ENCODE data around the gene ZSCAN12.
A peak's percentile ranks its signal among the peaks of the same experiment; 100 is the strongest.

The ZSCAN12 gene

DNA sequence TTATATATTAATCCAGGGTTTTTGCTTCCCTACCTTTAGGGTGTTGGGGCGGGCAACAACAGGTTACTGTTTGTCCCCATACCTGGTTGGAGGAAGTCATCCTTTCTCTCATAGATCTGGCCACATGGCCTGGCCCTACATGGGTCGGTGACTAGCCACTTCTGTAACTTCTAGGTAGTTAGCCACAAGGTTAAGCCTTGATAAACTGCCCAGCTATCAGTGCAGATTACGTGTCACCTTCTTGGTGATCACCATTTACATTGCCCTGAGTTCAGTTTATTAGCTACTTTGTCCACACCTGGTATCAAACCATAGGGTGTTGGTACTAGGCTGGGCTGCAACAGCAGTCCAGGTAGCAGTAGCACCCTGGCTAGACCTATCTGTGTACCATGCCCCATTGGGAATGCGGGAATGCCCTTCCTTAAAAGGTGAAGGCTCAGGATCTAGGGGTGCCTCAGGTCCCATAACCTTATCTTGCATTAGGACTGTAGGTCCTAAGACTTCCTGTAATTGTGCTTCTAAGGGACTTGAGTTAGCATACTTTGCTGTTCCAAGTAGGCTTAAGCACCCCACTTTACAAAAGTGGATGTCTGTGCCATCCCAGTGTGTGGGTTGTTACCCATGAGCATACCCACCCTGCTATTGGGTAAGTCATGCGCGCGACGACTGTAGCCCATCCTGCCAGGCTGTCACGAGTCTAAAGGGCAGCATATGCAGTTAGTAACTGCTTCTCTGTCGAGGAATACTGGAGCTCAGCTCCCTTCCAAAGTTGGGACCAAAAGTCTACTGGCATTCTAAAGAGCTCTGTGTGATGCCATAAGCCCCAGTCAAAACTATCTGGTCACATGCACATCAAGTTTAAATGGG lies 44.6 kb downstream of the ZSCAN12 start:
- DNase-seq (ENCODE audit: low read depth, low spot score), result no peak

DNA sequence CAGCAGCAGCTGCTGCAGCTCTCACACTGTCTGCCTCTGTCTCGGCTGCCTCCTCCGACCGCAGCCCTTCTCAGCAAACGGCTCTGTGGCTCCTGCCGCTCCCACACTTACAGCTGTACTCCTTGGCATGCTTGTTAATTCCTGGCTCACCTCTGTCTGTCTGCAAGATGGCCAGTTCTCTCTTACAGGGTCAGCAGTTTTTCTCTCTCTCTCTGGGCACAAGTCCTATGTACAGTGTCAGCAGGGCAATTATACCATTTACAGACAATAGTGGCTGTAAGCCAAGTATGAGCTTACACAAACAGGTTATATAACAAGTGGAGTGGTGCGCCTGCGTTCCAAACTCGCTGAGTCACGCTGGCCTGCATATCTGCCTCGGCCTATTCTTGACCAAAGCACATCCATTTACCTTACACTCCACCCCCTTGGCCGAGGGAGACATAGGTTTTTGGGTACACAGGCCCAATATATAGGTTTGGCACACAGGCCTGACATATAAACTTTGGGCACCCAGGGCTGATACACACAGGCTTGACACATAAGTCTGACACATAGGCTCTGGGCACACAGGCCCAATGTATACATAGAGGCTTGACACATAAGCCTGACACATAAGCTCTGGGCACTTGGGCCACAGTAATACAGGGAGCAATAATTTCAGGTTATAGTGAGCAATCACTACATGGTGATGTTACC lies 45.4 kb downstream of the ZSCAN12 start:
- no peak for DNase-seq (ENCODE audit: low read depth, low spot score)

DNA sequence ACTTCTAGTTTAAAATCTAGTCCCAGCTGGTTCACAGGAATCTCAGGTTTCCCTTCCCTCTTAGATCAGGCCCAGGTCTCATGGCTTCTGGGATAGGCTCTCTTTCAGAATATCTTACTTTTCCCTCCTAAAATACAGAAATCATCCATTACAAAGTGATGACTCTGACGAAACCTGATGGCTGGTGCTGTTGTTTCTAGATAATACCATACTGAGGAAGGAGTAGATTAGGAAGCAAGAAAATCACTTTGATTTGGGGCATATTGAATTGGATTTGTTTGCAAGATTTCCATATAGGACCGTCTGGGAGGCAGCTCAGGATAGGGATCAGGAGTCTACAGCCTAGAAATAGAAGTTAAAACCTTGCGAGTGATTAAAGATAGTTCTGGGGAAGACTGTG lies 46.2 kb downstream of the ZSCAN12 start:
- no peak for DNase-seq (ENCODE audit: low read depth, low spot score)

GRCh38 chr6:28351493-28351925 lies 48.0 kb downstream of the ZSCAN12 start:
- DNase-seq (ENCODE audit: low read depth, low spot score), result no peak

- no peak for DNase-seq (ENCODE audit: low read depth, low spot score)
These were observed 48.5 kb downstream of the ZSCAN12 start for GRCh38 chr6:28351087-28351486.

- DNase-seq (ENCODE audit: low read depth, low spot score), result peak; percentile 83
These were observed 49.4 kb downstream of the ZSCAN12 start, which contains the start of gene ZKSCAN3 for GRCh38 chr6:28349892-28350737. Gene ZKSCAN3 (plus strand): TSS chr6:28349947. CDS start chr6:28359587, 9,640 bp downstream.

DNA sequence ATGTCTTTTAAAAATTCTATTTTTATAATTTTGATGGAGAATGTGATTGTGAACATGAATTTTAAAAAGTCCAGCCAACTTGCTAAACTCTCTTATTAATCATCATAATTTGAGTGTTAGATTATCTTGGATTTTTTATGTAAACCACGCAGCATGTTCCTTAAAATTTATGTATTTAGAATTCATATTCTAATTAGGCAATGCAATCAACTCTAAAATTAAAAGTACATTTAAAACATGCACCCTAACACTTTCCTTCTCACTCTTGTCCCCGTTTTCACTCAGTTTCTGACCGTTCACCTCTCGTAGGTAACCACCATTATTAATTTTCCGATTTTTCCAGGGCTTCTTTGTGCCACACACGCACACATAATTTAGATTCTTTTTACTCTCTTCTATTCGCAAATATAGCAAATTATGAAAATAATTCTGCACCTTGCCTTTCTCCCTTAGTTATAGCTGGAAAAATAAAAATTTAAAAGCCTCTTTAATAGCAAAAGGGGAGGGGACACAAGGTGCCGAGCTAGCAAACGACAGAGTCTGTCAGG lies 50.1 kb downstream of the ZSCAN12 start:
- no peak for DNase-seq (ENCODE audit: low read depth, low spot score)

DNA sequence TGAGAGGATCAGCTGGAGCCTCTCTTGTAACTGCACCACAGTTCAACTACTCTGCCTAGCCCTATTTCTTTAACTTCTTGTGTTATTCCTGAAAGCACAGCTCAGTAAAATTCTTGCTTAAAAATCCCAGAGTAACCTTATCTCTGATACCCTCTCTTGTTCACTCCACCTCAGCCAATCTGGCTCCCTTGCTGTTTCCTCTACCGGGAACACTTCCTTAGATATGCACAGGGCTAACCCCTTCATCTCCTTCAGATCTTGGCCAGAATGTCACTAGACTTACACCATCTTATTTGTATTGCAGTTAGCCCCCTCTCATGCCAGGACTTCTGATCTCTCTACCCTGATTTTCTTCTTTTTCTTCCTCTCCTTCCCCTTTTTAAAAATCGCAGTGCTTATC lies 52.4 kb downstream of the ZSCAN12 start:
- DNase-seq (ENCODE audit: low read depth, low spot score), result no peak

GRCh38 chr6:28345201-28345600 lies 54.3 kb downstream of the ZSCAN12 start:
- no peak for DNase-seq (ENCODE audit: low read depth, low spot score)

DNA sequence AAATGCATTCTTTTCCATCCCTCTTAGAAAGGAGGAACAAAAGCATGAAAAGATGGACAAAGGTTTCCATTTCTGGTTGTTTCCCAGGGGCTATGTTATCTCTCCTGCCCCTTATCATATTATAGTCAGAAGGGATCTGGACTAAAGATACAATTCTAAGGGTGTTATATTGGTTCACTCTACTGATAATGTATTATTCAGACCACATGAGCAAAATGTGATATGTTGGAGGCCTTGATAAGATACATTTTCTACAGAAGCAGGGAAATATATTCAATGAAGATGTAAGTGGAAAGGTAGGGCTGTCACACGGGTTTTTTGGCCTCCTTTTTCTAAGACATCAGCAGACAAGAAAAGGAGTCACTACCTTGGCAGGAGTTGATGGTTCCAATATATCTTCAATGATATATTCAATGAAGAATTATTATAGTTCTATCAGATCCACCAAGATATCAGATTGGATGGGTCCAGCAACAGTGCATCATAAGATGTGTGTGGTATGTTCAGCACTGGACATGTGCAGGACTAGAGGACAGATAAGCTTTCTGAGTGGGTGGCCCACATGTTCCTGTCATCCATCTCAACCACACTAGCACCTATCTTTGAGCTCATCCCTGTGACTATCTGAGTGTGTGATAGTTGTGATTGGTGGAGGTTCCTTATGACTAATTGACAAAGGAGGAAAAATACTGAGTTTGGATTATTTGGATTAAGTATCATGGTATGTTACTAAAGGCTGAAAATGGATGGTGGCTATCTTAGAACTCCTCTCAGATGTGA lies 55.5 kb downstream of the ZSCAN12 start:
- DNase-seq (ENCODE audit: low read depth, low spot score), result no peak

DNA sequence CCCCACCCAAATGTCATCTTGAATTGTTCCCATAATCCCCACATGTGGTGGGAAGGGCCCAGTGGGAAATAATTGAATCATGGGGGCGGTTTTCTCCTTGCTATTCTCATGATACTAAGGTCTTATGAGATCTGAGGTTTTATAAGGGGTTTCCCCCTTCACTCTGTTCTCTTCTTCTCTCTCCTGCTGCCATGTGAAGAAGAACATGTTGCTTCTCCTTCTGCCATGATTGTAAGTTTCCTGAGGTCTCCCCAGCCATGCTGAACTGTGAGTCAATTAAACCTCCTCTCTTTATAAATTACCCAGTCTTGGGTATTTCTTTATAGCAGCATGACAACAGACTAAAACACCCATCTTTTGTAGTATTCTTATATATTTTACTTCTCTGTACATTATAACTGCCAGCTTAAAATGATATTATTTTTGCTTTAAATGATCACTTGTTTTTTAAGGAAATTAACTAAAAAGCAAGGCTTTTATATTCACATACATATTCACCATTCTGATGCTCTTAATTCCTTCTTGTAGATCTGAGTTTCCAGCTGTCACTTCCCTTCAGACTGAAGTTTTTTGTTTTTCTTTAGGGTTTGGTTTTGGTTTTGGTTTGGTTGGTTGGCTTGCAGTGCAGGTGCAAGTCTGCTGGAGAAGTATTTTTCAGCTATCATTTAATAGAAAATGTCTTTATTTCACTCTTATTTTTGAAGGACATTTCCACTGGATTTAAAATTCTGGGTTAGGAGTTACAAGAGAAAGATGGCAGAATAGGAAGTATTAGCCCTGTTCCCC lies 59.0 kb downstream of the ZSCAN12 start:
- no peak for DNase-seq (ENCODE audit: low read depth, low spot score)

GRCh38 chr6:28337121-28337520 lies 62.4 kb downstream of the ZSCAN12 start:
- DNase-seq (ENCODE audit: low read depth, low spot score), result no peak

DNA sequence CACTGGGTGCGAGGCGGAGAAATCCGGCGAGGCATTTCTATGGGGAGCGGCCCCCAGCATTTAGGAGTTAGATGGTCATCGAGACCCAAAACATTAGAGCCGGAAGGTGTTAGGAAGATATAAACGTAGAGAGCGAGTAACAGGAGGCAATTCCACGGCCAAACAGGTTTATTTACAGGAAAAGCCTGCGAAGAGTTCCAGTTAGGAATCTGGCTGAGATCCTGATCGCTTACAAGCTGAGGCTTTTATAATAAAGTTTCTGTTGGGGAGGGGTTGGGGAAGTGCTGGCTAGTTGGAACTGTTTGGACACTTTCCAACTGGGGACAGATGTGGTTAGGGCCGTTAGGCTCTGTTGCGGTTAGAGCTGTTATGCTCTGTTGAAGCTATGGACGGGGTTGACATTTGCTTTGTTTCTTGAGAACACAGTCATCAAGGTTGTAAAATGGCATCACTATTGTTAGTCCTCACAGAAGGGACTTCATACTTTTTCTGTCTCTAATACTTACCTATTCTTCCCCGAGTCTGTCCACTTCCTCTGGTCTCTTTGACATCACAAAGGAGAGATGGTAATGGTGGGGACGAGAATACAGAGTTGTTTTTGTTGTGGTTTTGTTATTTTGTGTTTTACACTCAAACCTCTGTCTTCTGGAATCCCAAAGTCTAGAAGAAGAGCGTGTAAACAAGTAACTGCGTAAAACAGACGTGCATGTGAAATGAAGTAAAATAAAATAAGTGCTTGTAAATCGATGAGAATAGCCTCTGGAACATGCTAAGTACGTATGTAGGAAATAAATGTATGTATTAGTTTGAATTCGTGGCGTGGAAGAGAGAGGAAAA lies 63.0 kb downstream of the ZSCAN12 start:
- DNase-seq (ENCODE audit: low read depth, low spot score), result no peak

GRCh38 chr6:28335564-28336283 lies 63.8 kb downstream of the ZSCAN12 start, which contains the start of gene ZSCAN31:
Gene ZSCAN31 (minus strand): TSS chr6:28336148. CDS start chr6:28329683, 6,465 bp downstream.
- DNase-seq (ENCODE audit: low read depth, low spot score), result peak; percentile 99

- DNase-seq (ENCODE audit: low read depth, low spot score), result no peak
These were observed 64.4 kb downstream of the ZSCAN12 start for GRCh38 chr6:28335040-28335563.

DNA sequence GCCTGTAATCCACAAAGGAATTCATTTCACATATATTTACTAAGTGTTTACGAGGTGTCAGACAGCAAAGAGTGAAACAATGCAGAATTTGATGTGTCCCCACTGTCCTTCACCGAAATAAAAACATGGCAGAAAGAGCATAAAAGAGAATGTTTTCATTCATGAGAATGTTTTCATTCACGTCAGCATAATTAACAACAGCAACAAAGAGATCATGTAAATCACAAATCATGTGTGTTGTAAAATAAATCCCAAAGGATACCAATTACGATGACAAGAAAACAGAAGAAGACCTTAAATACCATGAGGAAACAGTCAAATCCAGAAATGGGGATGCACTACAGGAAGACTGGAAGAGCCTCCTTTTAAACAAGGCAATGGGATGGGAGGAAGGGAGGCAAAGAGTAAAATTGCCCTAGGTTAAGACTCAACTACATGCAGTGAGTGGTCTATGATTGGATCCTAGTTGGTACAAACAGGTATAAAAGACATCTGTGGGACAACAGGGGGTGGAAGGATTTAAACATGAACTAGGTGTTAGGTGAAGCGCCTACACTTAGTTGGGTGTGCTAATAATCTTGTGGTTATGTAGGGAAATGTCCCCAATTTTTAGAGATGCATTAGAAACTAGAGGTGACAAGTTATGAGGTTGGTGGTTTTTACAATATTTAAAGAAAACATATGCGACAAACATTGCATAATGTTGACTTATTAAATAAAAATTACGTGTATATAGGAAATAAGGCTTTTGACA lies 65.1 kb downstream of the ZSCAN12 start:
- DNase-seq (ENCODE audit: low read depth, low spot score), result no peak

- DNase-seq (ENCODE audit: low read depth, low spot score), result no peak
These were observed 65.9 kb downstream of the ZSCAN12 start for GRCh38 chr6:28333599-28334018.

Measured in ELF-1 (cell line).